Progenitor cell of endocrine pancreas (in vitro differentiated cells): ENCODE measurements around the gene ZNF771. TPM values are rescaled to one million over a fixed set of nuclear protein-coding genes. Genes with fewer than 3 reads are reported as not detected.

Experiments used
- DNase-seq: peaks from one replicate; pipeline ENCODE4 v3.0.0; 2021; ENCODE audit warnings: low spot score; ENCODE audit not compliant: unreplicated experiment
- H3K27ac Mint-ChIP-seq: 2 replicates; pipeline ENCODE4 v1.8.0; 2021; ENCODE audit warnings: mild to moderate bottlenecking, moderate library complexity, mixed read lengths
- H3K27me3 Mint-ChIP-seq: 2 replicates; pipeline ENCODE4 v1.8.0; 2021; ENCODE audit warnings: mixed read lengths
- H3K36me3 Mint-ChIP-seq: 2 replicates; pipeline ENCODE4 v1.8.0; 2022; ENCODE audit warnings: mixed read lengths; ENCODE audit not compliant: insufficient read depth
- H3K4me1 Mint-ChIP-seq: 2 replicates; pipeline ENCODE4 v1.8.0; 2021; ENCODE audit warnings: low read depth, mixed read lengths
- H3K4me3 Mint-ChIP-seq: 2 replicates; pipeline ENCODE4 v1.8.0; 2021; ENCODE audit warnings: low read depth, mild to moderate bottlenecking, moderate library complexity, mixed read lengths
- H3K9me3 Mint-ChIP-seq: 2 replicates; pipeline ENCODE4 v1.8.0; 2021; ENCODE audit warnings: low read depth, mixed read lengths
- long read RNA-seq: library from polyadenylated mRNA; unstranded; transcript quantifications from one replicate; pipeline ENCODE4 v2.0.0, GENCODE V29; 2020
- total RNA-seq: library from RNA; stranded (reverse); gene quantifications from 2 replicates; pipeline ENCODE4 v1.2.1, GENCODE V29; 2021
- TF ChIP-seq, protein P1 (sequence below): fragments of 200-600 bp; sonication (generic); IDR thresholded peaks from one replicate; pipeline ENCODE4 v1.5.0; 2021; ENCODE audit warnings: antibody characterized with exemption, mild to moderate bottlenecking; ENCODE audit not compliant: unreplicated experiment

The ZNF771 gene
- 13.2 and 13.7 TPM in 2 replicates for total RNA-seq
- long read RNA-seq, transcript ZNF771-201 (3 exons, 2,371 nt): major isoform, 7 of 7 reads
- long read RNA-seq, partial matches to known transcripts: 0 of 7 reads
- long read RNA-seq, other reads (novel, unspliced or antisense): 0 of 7 reads

GRCh38 chr16:30407102-30407803 is at the start of gene ZNF771:
Gene ZNF771, plus strand, starts transcription at chr16:30407606. Its CDS starts 448 bp downstream, at chr16:30408054.
- DNase-seq: peak; percentile 85
- TF ChIP-seq, protein P1, sequence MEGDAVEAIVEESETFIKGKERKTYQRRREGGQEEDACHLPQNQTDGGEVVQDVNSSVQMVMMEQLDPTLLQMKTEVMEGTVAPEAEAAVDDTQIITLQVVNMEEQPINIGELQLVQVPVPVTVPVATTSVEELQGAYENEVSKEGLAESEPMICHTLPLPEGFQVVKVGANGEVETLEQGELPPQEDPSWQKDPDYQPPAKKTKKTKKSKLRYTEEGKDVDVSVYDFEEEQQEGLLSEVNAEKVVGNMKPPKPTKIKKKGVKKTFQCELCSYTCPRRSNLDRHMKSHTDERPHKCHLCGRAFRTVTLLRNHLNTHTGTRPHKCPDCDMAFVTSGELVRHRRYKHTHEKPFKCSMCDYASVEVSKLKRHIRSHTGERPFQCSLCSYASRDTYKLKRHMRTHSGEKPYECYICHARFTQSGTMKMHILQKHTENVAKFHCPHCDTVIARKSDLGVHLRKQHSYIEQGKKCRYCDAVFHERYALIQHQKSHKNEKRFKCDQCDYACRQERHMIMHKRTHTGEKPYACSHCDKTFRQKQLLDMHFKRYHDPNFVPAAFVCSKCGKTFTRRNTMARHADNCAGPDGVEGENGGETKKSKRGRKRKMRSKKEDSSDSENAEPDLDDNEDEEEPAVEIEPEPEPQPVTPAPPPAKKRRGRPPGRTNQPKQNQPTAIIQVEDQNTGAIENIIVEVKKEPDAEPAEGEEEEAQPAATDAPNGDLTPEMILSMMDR: peak; percentile 34
- peaks cover 5% of the 10 kb centered on the region for H3K36me3 Mint-ChIP-seq
- no peaks in the 10 kb centered on the region for H3K9me3 Mint-ChIP-seq
- peaks cover 10% of the 10 kb centered on the region for H3K4me1 Mint-ChIP-seq
- H3K27ac Mint-ChIP-seq: peak within 1 kb of the TSS; percentile 96
- H3K4me3 Mint-ChIP-seq: peak within 1 kb of the TSS; percentile 84
- no peaks in the 10 kb centered on the region for H3K27me3 Mint-ChIP-seq

DNA sequence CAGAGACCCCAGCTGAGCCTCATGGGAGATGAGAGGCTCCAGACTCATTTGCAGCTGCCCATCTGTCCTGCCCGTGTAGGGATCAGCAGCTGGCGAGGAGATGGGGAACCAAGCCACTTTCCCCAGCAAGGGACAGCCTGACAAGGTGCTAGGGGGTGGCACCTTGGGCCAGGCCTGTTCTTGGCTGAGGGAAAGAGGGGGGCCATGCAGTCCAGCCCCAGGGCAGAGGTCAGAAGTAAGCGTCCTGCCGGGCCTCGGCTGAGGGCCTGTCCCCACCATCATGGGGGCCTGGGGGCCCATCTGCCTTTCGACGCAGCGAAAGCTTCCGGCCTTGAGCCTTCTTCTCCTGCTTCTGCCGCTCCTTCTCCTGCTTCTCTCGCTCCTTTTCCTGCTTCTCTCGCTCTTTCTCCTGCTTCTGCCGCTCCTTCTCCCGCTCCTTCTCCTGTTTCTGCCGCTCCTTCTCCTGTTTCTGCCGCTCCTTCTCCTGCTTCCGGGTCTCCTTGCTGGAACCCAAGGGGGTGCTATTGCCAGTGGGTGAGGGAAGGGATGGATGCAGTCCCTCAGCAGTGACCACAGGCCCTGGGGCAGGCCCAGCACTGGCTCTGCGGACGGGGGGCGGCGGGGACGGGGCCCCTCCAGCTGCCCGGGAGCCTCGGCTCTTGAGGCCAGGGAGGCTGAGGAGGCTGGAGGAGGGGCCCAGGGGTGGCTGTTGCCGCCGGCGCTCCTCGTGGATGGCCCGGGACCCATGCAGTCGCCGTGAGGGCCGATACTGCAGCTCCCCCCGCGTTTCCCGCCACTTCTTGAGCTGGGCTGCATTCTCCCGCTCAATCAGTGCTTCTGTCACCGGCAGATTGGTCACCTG is 49.5 kb upstream of the ZNF771 start:
- H3K4me3 Mint-ChIP-seq: no peak overlapping the region

DNA sequence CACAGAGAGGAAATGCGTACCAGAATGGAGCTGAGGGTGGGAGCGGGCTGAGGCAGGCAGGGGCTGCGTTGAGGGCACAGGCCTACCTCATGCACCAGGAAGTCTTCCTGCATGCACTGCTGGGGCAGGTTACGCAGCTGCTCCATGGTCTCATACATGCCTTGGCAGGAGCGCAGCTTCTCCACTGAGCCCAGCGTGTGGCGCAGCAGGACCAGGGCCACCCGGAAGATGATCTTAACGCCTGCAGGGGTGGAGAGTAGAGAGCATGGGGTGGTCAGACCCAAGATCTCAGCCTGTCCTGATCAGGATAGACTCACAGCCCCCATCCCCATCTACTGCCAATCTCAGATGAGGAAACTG is 48.8 kb upstream of the ZNF771 start:
- H3K4me3 Mint-ChIP-seq: no peak overlapping the region
- no peak for DNase-seq
- peaks cover 11% of the 10 kb centered on the region for H3K4me1 Mint-ChIP-seq
- H3K27me3 Mint-ChIP-seq: no peaks in the 10 kb centered on the region
- no peaks in the 10 kb centered on the region for H3K9me3 Mint-ChIP-seq
- TF ChIP-seq, protein P1: no peak
- peaks cover 12% of the 10 kb centered on the region for H3K36me3 Mint-ChIP-seq
- no peak overlapping the region for H3K27ac Mint-ChIP-seq

More for the DNA sequence above, 49.5 kb upstream of the ZNF771 start:
- H3K27me3 Mint-ChIP-seq: no peaks in the 10 kb centered on the region
- no peak for DNase-seq
- TF ChIP-seq, protein P1: no peak
- H3K4me1 Mint-ChIP-seq: peaks cover 11% of the 10 kb centered on the region
- H3K9me3 Mint-ChIP-seq: no peaks in the 10 kb centered on the region
- peaks cover 13% of the 10 kb centered on the region for H3K36me3 Mint-ChIP-seq
- H3K27ac Mint-ChIP-seq: no peak overlapping the region

DNA sequence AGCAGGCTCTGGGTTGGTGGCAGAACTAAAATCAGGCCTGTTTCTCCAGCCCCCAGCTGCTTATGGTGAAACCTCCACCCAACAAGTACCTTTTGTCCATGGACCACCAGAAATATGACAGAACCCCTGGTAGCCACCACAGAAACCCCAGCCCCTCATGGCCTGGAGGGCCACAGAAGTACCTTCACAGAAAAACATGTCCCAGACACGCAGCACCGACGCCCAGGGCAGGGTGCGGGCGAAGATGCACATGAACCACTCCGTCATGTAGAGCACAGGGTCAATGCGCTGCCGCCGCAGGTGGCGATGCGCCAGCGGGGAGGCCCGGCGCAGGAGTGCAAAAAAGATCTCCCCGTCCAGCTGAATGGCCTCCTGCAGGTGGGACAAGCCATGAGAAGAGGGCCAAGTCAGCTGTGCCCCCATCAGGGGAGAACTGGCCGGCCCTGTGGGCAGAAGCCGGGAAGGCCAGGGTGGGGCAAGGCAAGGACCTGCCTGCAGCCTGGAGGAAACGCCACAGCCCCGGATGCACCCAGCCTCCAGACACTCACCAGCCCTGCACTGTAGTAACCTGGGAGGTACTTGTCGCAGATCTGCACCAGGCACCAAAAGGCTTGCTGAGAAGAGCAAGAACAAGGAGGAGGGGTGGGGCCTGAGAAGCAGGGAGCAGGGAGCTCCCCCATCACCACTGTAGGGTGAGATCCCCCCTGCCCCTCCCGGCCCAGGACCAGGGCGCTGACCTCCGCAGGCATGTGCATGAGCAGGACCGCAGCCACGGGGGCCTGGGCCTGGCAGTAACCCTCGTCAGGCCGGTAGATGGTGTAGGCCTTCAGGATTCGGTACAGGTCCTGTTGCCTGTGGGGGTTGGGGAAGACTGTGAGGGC is 48.2 kb upstream of the ZNF771 start:
- H3K36me3 Mint-ChIP-seq: peaks cover 12% of the 10 kb centered on the region

More for the DNA sequence above, 48.2 kb upstream of the ZNF771 start:
- TF ChIP-seq, protein P1: no peak
- H3K4me3 Mint-ChIP-seq: no peak overlapping the region
- no peak overlapping the region for H3K27ac Mint-ChIP-seq
- peaks cover 10% of the 10 kb centered on the region for H3K4me1 Mint-ChIP-seq
- DNase-seq: no peak
- H3K27me3 Mint-ChIP-seq: no peaks in the 10 kb centered on the region
- no peaks in the 10 kb centered on the region for H3K9me3 Mint-ChIP-seq
